HG03457 (cell line): ENCODE results near the gene RPN2.

Experiments used
- ATAC-seq: cut with Tn5 transposase; IDR thresholded peaks from one replicate; pipeline ENCODE4 v1.9.1; 2021; ENCODE audit warnings: moderate number of reproducible peaks; ENCODE audit not compliant: unreplicated experiment

RPN2 gene

DNA sequence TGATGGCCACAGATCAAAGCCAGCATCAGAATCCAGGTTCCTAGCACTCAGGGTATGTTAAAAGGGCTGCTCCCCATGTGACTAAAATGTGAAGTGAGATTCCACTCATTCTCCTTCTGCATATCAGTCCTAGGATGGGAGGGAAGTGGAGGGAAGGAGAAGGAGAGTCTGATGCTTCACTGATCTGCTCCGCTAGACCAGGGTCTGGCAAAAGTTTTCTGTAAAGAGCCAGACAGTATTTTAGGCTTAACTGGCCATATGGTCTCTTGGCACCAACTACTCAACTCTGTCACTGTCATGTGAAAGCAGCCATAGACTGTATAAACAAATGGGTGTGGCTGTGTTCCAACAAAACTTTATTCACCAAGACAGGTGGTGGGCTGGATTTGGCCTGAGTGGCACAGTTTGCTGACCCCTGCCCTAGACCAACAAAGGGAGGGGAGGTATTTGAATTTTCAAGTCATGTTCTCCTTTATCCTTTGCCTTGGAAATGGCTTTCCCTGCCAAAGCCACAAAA, 59.9 kb downstream of the RPN2 start:
- no peak for ATAC-seq

DNA sequence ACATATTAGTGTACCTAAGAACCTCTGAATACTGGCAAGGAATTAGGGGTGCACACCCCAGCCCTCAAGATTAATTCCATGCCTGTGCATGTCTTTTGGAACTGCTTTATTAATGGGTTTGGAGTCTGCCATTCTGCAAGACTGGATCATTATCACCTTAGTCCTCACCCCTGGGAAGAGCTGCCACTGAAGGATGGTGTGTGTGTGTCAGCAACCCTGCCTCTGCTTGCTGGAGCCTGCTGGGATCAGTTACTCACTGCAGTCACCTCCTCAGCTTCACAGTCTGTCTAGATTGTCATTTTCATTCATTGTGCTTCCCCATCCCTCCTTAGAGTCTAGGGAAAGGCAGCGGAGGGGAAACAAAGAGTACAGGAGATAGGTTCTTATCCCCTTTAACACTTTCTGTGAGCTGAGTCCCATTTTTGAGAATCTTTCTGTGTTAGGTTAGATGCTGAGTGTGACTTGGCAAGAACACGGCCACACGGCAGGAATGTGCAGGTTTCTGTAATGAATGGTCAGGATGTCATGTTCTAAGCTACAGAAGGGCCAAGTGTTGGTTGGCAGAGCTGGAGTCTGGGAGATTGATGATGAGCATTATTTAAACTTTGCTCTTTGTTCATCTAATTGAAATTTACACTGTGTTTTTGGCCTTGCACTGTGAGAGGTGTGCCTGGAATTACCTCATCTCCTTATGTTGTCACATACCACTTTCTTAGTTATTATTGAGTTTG, 61.4 kb downstream of the RPN2 start:
- no peak for ATAC-seq

GRCh38 chr20:37242503-37242902, 63.4 kb downstream of the RPN2 start:
- ATAC-seq: no peak

DNA sequence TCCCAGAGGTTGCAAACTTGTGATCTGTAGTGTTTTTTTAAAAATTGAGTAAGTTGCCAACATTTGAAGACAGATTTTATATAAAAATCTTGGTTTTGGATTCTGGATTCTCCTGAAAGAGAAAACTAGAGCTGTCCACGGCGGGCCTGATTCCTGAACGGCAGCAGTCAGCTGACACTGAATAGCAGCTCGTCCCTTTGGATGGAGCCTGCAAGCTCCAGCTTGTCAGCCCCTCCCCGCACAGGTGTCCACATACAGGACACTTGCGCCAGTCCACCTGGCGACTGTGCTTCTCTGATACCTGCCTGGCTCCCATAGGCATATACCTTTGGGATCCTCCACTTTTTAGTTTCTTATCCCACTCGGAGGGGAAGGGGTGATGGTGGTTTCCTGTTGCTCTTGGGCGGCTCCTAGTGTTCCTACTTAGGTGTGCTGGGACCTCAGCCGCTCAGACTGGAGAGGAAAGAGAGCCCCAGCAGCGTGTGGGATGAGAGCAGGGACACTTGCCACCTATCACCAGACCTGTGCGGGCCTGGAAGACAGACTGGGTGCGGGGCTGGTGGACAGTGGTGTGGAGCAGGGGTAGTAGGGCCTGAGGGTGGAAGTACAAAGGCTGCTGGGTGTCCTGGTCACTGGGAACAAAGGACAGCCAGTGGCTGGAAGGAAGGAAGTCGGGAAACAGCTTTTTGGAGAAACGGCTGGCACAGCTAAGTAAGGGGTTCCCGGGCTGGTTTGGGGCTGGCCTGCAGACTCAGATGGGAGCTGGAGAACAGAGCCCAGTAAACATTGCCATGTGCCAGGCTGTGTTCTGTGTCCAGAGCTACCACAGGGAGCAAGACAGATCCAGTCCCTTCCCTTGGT, 64.2 kb downstream of the RPN2 start:
- no peak for ATAC-seq

DNA sequence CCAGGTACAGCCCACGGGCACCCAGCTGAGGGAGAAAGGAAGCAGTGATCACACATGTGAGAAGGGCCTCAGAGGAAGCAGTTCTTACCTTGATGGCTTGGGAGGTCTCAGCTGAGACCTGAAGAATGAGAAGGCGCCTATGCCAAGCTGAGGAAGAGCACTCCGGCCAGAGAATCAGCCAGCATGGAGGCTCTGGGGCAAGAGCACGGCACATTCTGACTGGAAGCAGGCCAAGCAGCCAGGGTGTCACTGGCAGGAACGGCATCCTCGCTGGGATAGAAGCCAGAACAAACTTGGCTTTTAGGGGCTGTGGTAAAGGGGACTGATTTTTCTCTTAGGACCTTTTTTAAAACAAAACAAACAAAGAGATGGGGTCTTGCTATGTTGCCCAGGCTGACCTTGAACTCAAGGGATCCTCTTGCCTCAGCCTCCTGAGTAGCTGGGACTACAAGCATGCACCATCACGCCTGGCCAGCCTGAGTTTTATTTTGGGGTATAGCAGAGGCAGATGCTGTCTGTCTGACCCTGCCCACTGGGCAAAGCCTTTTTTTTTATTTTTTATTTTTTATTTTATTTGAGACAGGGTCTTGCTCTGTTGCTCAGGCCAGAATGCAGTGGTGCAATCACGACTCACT, 64.9 kb downstream of the RPN2 start:
- ATAC-seq: no peak

DNA sequence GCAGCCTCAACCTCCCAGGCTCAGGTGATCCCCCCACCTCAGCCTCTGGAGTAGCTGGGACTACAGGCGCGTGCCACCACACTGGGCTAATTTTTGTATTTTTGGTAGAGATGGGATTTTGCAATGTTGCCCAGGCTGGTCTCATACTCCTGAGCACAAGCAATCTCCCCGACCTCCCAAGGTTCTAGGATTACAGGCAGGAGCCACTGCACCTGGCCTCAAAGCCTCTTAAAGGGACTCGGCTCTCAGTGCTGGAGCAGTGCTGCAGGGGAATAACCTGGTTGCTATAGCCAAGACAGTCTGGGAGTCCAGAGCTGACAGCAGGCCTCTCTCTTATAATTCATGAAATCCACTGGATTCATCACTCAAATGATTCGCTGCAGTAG, 65.4 kb downstream of the RPN2 start:
- ATAC-seq: no peak

DNA sequence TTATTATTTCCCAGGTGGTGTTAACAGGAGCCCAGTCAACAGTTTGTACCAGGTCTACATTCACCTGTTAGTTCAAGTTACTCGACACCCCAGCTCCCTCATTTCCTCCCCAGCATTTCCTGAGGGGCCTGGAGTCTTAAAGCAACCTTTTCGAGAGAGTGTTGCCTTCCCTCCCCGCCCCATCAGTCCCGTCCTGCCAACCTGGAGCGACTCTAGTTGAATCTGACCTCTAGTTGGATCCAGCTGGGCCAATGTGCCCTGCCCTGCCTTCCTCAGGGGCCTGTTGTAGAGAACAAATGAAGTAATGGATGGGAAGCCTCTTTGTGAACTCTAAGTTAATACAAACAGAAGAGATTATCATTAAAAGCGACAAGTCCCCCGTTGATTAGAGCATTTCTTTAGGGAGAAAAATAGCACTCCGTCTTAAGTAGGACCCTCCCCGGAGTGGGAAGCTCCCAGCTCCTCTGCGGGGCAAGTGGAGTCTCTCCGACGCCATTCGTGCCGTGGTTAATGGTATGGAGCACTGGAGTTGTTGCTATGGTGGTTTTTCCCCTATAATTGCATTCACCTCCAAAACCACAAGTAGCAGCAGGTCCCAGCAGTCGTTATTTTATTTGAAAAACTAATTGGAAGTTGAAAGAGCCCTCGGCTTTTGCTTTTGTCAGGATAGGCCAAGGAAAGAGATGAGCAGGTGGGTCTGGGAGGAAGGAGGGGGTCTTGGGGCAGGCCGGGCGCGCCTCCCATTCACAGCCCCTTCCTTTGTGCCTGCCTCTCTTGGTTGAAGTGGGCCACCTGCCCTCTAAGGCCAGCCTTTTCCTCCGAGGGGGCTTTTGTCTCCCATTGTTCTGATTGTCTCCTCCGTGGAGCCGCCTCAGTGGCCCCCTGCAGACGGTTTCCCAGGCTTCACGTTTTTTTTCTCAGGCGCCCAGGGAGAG, 66.4 kb downstream of the RPN2 start:
- no peak for ATAC-seq

DNA sequence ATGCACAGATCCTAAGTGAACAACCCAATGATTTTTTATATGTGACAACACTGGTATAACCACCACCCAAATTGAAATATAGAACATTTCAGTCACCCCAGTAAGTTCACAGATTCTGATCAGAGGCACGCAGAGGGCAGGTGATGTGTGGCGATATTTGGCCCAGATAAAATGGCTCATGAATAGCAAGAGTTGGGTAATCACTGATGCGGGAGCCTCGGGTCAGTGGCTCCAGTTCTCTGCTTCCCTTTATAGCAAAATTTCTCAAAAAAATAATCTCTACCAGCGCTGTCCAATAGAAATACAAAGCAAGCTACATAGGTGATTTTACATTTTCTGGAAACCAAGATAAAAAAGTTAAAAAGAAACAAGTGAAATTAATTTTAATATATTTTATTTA, 67.6 kb downstream of the RPN2 start:
- ATAC-seq: no peak

GRCh38 chr20:37247547-37247946, 68.4 kb downstream of the RPN2 start:
- ATAC-seq: no peak

DNA sequence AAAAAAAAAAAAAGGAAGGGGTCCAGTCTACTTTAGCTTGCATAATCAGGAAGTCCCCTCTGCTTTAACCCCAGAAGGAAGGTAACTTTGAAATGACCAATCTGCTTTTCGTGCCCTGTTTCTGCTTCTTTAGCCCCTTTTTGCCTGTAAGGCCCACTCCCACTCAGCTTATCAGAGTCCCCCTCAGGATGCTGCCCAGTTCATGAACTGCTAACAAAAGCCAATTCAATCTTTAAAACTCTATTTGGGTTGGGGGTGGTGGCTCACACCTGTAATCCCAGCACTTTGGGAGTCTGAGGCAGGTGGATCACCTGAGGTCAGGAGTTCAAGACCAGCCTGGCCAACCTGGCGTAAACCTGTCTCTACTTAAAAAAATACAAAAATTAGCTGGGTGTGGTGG, 70.2 kb downstream of the RPN2 start:
- ATAC-seq: no peak

DNA sequence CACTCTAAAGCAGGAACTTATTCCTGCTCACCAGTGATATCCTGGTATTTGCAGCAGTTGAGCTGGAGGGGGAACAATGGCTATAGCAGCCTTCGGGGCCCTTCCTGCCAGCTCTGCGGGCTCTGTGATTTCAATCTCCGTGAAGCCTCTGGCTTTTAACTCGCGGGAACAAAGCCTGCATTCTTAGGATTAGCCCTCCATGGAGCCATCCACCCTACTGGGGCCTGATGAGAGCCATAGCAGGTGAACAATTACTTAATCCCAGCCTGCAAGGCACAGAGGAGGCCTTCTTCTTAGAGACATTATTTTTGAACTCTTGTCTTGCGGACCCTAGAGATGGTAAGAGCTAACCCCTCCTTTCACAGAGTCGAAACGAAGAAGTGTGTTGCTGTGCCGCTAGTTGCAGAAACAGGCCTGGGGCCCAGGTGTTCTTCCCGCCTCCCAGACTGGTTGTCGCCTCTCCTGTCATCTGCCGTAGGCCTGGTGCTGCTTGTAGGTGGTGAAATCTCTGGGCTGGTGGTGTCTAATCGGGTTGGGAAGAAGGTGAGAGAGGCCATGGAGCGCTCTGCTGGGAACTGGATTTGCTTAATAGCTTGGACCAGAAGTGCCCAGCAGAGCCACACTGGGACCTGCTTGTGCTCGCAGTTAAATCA, 72.8 kb downstream of the RPN2 start:
- no peak for ATAC-seq

- ATAC-seq: no peak
These were observed 74.0 kb downstream of the RPN2 start for GRCh38 chr20:37253087-37253486.

- ATAC-seq: no peak
These were observed 75.2 kb downstream of the RPN2 start for GRCh38 chr20:37254114-37254878.

- ATAC-seq: no peak
These were observed 77.2 kb downstream of the RPN2 start for GRCh38 chr20:37256286-37256685.

GRCh38 chr20:37257530-37257929, 78.4 kb downstream of the RPN2 start:
- no peak for ATAC-seq

GRCh38 chr20:37257988-37258387, 78.9 kb downstream of the RPN2 start:
- ATAC-seq: no peak

- ATAC-seq: no peak
These were observed 79.9 kb downstream of the RPN2 start for GRCh38 chr20:37259031-37259430.

DNA sequence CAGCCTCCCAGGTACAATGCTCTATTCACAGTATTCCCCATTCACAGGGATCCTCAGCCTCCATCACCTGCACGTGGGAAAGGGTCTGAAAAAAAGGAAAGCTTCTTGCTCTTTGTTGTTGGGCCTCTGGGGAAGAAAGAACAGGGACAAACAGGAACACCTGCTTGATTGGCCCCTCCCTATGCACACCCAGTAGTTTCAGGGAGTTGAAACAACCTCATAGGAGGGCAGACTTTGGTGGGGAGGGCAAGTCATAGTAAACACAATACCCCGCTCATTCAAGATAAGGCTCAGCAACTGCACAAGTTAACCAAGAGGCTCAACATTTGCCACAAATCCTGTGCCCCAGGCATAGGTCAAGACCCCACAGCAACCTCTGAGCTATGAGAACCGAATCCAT, 80.7 kb downstream of the RPN2 start:
- ATAC-seq: no peak

DNA sequence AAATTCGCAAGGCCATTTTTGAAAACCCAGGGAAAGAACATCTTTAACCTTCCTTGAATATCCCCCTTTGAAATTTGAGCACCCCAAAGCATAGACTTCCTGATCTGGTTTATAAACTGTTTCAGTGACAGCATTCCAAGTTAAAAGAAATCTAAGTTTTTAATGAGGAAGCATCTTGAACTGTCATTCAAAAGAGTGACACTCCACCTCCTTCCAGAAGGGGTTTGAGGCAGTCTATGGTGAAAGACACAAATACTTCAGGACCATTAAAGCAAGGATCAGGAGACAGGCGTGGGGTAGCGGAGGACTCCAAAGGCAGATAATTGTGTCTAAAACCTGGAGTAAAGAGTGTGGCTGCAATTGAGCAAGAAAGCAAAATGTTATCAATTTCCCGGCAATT, 81.8 kb downstream of the RPN2 start:
- no peak for ATAC-seq
